ENCODE results near the gene ACRV1. TPM values are rescaled to one million over a fixed set of nuclear protein-coding genes. Genes with fewer than 3 reads are reported as not detected.

Gene ACRV1
- total and polyA plus RNA-seq, 2 of the 4 experiments (the other 2 are of a cell fraction), result not detected

DNA sequence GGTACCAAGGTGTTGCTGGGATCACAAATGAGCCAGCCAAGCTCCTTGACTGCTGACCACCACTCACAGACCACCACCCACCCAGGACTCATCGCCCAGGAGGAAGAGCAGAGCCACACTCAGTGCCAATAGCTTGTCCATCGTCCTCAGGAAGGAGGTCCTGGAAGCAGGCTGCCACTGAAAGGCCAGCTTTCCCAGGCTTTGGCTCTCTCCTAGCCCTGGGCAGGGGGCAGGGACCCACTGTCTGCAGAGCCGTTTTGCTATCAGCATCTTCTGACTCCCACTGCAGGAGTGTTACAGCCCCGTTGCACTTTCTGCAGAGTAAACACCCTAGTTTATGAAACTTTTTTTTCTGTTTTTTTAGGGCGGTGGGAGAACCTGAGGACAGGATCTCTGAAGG lies 12.2 kb upstream of the ACRV1 start:
- Histone ChIP-seq H2AFZ (replicated peaks; ENCODE audit: low read length, poor library complexity) (no peak overlapping the region), H3K36me3 (ENCODE audit: control insufficient read depth, insufficient read depth, low read length) (no peaks in the 10 kb centered on the region), H2AK9ac (replicated peaks; ENCODE audit: low read depth, low read length, poor library complexity) (no peak overlapping the region), H2AK5ac (ENCODE audit: low read depth, low read length) (no peak overlapping the region), H3K27ac (ENCODE audit: insufficient read depth, low read length) (no peak overlapping the region), H2BK15ac (ENCODE audit: low read depth, low read length) (no peak overlapping the region), H3K79me1 (ENCODE audit: low read depth in 1 of 2, low read length in 2 of 2) (no peaks in the 10 kb centered on the region), H3K56ac (ENCODE audit: extremely low read depth, insufficient read depth, low read length) (no peak overlapping the region), H3K4me2 (ENCODE audit: low read depth, low read length) (no peak overlapping the region), H3K4me1 (ENCODE audit: control insufficient read depth, insufficient read depth, low read length) (no peaks in the 10 kb centered on the region), H3K9ac (ENCODE audit: low read depth, low read length) (no peak overlapping the region), H2BK20ac (ENCODE audit: low read depth, low read length) (no peak overlapping the region), H3K4me3 (ENCODE audit: insufficient read depth, low read depth, low read length) (no peak overlapping the region), H3K23ac (ENCODE audit: low read depth, low read length) (no peak overlapping the region), H4K91ac (ENCODE audit: insufficient read depth, low read depth, low read length) (no peak overlapping the region), H4K5ac (ENCODE audit: low read depth, low read length) (no peak overlapping the region), H3K9me3 (ENCODE audit: control insufficient read depth, insufficient read depth, low read length) (no peaks in the 10 kb centered on the region), H2BK5ac (ENCODE audit: low read depth, low read length, poor library complexity, severe bottlenecking) (no peak overlapping the region), H3K9me1 (ENCODE audit: insufficient read depth, low read length) (no peaks in the 10 kb centered on the region; the same call in 1 of the 2 replicates), H3K18ac (ENCODE audit: low read depth, low read length) (no peak overlapping the region), H3K14ac (replicated peaks; ENCODE audit: low read depth, low read length) (no peak overlapping the region), H3K27me3 (ENCODE audit: control insufficient read depth, insufficient read depth, low read length) (no peaks in the 10 kb centered on the region), H2BK120ac (ENCODE audit: low read depth, low read length) (no peak overlapping the region), H4K8ac (ENCODE audit: low read depth in 2 of 2, low read length in 2 of 2) (no peak overlapping the region), H3K4ac (ENCODE audit: low read depth, low read length) (no peak overlapping the region), H4K20me1 (ENCODE audit: insufficient read depth, low read length) (no peaks in the 10 kb centered on the region)
- no peak for ATAC-seq (ENCODE audit: low read depth)
- no CpG with 5 or more reads among the region's 5 CpGs for WGBS, 2 experiments (ENCODE audit: extremely low coverage in 2 of 2, insufficient read length in 1 of 2)
- ChIA-PET POLR2A (ENCODE audit: unreplicated experiment) (no interaction called here), CTCF (no interaction called here)
- no TSS peak for BruUV-seq (replicated peaks)
- dilution Hi-C loops (cut with HindIII; ENCODE audit: low sequenced_read_pairs, unreplicated experiment) (no loop called here), intact Hi-C loops (cut with micrococcal nuclease) (no loop called here), in situ Hi-C loops (cut with MboI; ENCODE audit: low sequenced_read_pairs) (no loop called here)
- TF ChIP-seq RCOR1 (IDR thresholded peaks at IDR 0.05; ENCODE audit: insufficient replicate concordance, low read length) (no peak), CHD1 (IDR thresholded peaks at IDR 0.05; ENCODE audit: low read depth, low read length) (no peak), MAFK (IDR thresholded peaks at IDR 0.05; ENCODE audit: low read depth, low read length) (no peak), CEBPB (IDR thresholded peaks at IDR 0.05; ENCODE audit: low read depth, low read length) (no peak), RFX5 (IDR thresholded peaks at IDR 0.05; ENCODE audit: low read depth, low read length) (no peak), POLR2A (IDR thresholded peaks at IDR 0.05; ENCODE audit: low read depth, low read length) (no peak), FOS (IDR thresholded peaks at IDR 0.05; ENCODE audit: low read depth, low read length) (no peak), MAZ (IDR thresholded peaks at IDR 0.05; ENCODE audit: borderline replicate concordance, low read depth, low read length) (no peak), SMC3 (IDR thresholded peaks at IDR 0.05; ENCODE audit: low read depth, low read length) (no peak), BHLHE40 (IDR thresholded peaks at IDR 0.05; ENCODE audit: low read depth, low read length) (no peak), RAD21 (IDR thresholded peaks at IDR 0.05; ENCODE audit: low read length) (no peak), MXI1 (IDR thresholded peaks at IDR 0.05; ENCODE audit: borderline replicate concordance, low read depth, low read length) (no peak), NFE2L2 (IDR thresholded peaks at IDR 0.05; ENCODE audit: low read depth, low read length) (no peak)
- TF ChIP-seq, protein P1, sequence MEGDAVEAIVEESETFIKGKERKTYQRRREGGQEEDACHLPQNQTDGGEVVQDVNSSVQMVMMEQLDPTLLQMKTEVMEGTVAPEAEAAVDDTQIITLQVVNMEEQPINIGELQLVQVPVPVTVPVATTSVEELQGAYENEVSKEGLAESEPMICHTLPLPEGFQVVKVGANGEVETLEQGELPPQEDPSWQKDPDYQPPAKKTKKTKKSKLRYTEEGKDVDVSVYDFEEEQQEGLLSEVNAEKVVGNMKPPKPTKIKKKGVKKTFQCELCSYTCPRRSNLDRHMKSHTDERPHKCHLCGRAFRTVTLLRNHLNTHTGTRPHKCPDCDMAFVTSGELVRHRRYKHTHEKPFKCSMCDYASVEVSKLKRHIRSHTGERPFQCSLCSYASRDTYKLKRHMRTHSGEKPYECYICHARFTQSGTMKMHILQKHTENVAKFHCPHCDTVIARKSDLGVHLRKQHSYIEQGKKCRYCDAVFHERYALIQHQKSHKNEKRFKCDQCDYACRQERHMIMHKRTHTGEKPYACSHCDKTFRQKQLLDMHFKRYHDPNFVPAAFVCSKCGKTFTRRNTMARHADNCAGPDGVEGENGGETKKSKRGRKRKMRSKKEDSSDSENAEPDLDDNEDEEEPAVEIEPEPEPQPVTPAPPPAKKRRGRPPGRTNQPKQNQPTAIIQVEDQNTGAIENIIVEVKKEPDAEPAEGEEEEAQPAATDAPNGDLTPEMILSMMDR (conservative IDR thresholded peaks at IDR 0.05; ENCODE audit: low read depth, low read length), result no peak
- TF ChIP-seq, protein P2, sequence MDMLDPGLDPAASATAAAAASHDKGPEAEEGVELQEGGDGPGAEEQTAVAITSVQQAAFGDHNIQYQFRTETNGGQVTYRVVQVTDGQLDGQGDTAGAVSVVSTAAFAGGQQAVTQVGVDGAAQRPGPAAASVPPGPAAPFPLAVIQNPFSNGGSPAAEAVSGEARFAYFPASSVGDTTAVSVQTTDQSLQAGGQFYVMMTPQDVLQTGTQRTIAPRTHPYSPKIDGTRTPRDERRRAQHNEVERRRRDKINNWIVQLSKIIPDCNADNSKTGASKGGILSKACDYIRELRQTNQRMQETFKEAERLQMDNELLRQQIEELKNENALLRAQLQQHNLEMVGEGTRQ (IDR thresholded peaks at IDR 0.05; ENCODE audit: low read depth, low read length), result no peak
- TF ChIP-seq, protein P3, sequence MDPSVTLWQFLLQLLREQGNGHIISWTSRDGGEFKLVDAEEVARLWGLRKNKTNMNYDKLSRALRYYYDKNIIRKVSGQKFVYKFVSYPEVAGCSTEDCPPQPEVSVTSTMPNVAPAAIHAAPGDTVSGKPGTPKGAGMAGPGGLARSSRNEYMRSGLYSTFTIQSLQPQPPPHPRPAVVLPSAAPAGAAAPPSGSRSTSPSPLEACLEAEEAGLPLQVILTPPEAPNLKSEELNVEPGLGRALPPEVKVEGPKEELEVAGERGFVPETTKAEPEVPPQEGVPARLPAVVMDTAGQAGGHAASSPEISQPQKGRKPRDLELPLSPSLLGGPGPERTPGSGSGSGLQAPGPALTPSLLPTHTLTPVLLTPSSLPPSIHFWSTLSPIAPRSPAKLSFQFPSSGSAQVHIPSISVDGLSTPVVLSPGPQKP (IDR thresholded peaks at IDR 0.05; ENCODE audit: borderline replicate concordance, low read depth, low read length), result no peak
- DNase-seq, result no peak
